ENCODE measurements around the gene MBNL1.

The MBNL1 gene

DNA sequence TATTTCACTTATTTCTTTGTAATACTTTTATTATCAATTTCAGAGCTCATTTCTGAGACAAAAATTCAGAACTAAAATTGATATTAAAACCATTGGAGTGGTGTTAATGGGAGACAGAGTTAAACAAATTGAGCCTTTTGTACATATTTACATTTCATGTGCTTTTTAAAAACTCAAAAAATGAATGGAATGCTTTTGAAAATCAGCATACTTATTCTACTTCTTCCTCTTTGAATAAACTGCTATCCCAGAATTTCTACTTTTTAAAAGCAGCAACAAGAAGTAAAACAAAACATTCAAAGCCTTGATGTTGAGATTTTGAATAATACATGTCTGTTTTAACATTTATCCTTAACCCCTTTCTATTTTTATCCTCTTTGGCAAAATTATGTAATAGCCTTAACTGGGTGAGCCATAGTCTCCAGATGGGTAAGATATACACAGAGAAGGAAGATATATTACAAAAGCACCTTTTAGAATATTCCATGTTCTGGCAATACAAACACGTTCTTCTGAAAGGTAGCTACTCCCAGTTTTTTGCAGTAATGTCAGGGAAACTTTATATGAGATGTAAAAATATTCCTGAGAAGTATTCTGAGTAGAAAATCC, 123.6 kb downstream of the MBNL1 start:
- Histone ChIP-seq H3K27ac (ENCODE audit: extremely low read depth, low read depth, low read length) (no peak overlapping the region), H3K36me3 (ENCODE audit: control insufficient read depth in 2 of 2, insufficient read depth in 1 of 2, low read length in 2 of 2) (no peaks in the 10 kb centered on the region), H3K4me1 (ENCODE audit: control insufficient read depth, insufficient read depth, low read length) (no peaks in the 10 kb centered on the region), H3K4me3 (ENCODE audit: low read depth, low read length) (no peak overlapping the region), H3K9me3 (ENCODE audit: control insufficient read depth, insufficient read depth, low read depth, low read length) (no peaks in the 10 kb centered on the region)
- POLR2A ChIA-PET: no interaction called here
- TF ChIP-seq ZNF707 (tag by site-specific recombination; IDR thresholded peaks at IDR 0.05) (no peak), ZNF169 (tag by site-specific recombination; IDR thresholded peaks at IDR 0.05) (no peak), ZNF548 (tag by site-specific recombination; IDR thresholded peaks at IDR 0.05) (no peak), ZNF658 (tag by site-specific recombination; IDR thresholded peaks at IDR 0.05) (no peak)
- TF ChIP-seq, protein P1, sequence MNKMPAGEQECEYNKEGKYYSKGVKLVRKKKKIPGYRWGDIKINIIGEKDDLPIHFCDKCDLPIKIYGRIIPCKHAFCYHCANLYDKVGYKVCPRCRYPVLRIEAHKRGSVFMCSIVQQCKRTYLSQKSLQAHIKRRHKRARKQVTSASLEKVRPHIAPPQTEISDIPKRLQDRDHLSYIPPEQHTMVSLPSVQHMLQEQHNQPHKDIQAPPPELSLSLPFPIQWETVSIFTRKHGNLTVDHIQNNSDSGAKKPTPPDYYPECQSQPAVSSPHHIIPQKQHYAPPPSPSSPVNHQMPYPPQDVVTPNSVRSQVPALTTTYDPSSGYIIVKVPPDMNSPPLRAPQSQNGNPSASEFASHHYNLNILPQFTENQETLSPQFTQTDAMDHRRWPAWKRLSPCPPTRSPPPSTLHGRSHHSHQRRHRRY (tag by site-specific recombination; IDR thresholded peaks at IDR 0.05): no peak
- TF ChIP-seq, protein P2, sequence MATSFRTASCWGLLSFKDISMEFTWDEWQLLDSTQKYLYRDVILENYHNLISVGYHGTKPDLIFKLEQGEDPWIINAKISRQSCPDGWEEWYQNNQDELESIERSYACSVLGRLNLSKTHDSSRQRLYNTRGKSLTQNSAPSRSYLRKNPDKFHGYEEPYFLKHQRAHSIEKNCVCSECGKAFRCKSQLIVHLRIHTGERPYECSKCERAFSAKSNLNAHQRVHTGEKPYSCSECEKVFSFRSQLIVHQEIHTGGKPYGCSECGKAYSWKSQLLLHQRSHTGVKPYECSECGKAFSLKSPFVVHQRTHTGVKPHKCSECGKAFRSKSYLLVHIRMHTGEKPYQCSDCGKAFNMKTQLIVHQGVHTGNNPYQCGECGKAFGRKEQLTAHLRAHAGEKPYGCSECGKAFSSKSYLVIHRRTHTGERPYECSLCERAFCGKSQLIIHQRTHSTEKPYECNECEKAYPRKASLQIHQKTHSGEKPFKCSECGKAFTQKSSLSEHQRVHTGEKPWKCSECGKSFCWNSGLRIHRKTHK (tag by site-specific recombination; IDR thresholded peaks at IDR 0.05): no peak
- TF ChIP-seq, protein P3, sequence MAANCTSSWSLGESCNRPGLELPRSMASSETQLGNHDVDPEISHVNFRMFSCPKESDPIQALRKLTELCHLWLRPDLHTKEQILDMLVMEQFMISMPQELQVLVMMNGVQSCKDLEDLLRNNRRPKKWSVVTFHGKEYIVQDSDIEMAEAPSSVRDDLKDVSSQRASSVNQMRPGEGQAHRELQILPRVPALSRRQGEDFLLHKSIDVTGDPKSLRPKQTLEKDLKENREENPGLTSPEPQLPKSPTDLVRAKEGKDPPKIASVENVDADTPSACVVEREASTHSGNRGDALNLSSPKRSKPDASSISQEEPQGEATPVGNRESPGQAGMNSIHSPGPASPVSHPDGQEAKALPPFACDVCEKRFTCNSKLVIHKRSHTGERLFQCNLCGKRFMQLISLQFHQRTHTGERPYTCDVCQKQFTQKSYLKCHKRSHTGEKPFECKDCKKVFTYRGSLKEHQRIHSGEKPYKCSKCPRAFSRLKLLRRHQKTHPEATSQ (tag by site-specific recombination; IDR thresholded peaks at IDR 0.05): no peak
- CTCF ChIA-PET: no interaction called here

DNA sequence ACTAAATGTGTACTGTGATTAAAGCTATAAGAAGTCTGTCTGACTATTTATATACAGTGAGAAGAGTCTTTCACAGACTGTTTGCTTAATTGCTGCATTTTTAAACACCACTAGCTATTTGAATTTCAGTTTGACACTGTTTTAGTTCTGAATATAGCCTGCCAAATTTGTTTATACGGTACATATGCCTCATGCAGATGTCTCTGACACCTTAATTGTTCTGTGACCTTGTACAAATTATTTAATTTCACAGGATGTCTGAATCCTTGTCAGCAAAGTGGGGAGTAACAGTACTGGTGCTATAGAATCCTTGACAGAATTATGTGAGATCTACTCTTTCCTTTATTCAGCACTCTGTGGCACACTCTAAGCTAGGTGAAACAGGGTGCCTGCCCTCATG, 125.5 kb downstream of the MBNL1 start:
- ChIA-PET CTCF (no interaction called here), POLR2A (no interaction called here)

GRCh38 chr3:152395764-152396163, 127.0 kb downstream of the MBNL1 start:
- no peaks in the 10 kb centered on the region for H3K9me3 ChIP-seq (ENCODE audit: control insufficient read depth, insufficient read depth, low read depth, low read length)
- POLR2A ChIA-PET: no interaction called here
- CTCF ChIA-PET: no interaction called here
- peaks cover 3% of the 10 kb centered on the region; the same call in 1 of the 2 replicates for H3K4me1 ChIP-seq (ENCODE audit: control insufficient read depth, insufficient read depth, low read length)
- TF ChIP-seq ZNF701 (tag by site-specific recombination; IDR thresholded peaks at IDR 0.05): no peak
- peak; percentile 95 for TF ChIP-seq ZNF610 (tag by site-specific recombination; IDR thresholded peaks at IDR 0.05; ENCODE audit: borderline replicate concordance)
- TF ChIP-seq, protein P4, sequence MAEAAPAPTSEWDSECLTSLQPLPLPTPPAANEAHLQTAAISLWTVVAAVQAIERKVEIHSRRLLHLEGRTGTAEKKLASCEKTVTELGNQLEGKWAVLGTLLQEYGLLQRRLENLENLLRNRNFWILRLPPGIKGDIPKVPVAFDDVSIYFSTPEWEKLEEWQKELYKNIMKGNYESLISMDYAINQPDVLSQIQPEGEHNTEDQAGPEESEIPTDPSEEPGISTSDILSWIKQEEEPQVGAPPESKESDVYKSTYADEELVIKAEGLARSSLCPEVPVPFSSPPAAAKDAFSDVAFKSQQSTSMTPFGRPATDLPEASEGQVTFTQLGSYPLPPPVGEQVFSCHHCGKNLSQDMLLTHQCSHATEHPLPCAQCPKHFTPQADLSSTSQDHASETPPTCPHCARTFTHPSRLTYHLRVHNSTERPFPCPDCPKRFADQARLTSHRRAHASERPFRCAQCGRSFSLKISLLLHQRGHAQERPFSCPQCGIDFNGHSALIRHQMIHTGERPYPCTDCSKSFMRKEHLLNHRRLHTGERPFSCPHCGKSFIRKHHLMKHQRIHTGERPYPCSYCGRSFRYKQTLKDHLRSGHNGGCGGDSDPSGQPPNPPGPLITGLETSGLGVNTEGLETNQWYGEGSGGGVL (tag by site-specific recombination; IDR thresholded peaks at IDR 0.05): no peak
- TF ChIP-seq ZNF521 (tag by site-specific recombination; IDR thresholded peaks at IDR 0.05): no peak
- TF ChIP-seq ZNF433 (tag by site-specific recombination; IDR thresholded peaks at IDR 0.05; ENCODE audit: low read depth): no peak
- TF ChIP-seq, protein P5, sequence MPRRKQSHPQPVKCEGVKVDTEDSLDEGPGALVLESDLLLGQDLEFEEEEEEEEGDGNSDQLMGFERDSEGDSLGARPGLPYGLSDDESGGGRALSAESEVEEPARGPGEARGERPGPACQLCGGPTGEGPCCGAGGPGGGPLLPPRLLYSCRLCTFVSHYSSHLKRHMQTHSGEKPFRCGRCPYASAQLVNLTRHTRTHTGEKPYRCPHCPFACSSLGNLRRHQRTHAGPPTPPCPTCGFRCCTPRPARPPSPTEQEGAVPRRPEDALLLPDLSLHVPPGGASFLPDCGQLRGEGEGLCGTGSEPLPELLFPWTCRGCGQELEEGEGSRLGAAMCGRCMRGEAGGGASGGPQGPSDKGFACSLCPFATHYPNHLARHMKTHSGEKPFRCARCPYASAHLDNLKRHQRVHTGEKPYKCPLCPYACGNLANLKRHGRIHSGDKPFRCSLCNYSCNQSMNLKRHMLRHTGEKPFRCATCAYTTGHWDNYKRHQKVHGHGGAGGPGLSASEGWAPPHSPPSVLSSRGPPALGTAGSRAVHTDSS (tag by site-specific recombination; IDR thresholded peaks at IDR 0.05): no peak
- no peaks in the 10 kb centered on the region for H3K36me3 ChIP-seq (ENCODE audit: control insufficient read depth in 2 of 2, insufficient read depth in 1 of 2, low read length in 2 of 2)
- H3K4me3 ChIP-seq (ENCODE audit: low read depth, low read length): no peak overlapping the region
- no peak overlapping the region for H3K27ac ChIP-seq (ENCODE audit: extremely low read depth, low read depth, low read length)

More for the DNA sequence above, 125.5 kb downstream of the MBNL1 start:
- no peak overlapping the region for H3K27ac ChIP-seq (ENCODE audit: extremely low read depth, low read depth, low read length)
- H3K36me3 ChIP-seq (ENCODE audit: control insufficient read depth in 2 of 2, insufficient read depth in 1 of 2, low read length in 2 of 2): no peaks in the 10 kb centered on the region
- no peaks in the 10 kb centered on the region for H3K4me1 ChIP-seq (ENCODE audit: control insufficient read depth, insufficient read depth, low read length)
- no peaks in the 10 kb centered on the region for H3K9me3 ChIP-seq (ENCODE audit: control insufficient read depth, insufficient read depth, low read depth, low read length)
- no peak overlapping the region for H3K4me3 ChIP-seq (ENCODE audit: low read depth, low read length)
- TF ChIP-seq TRIM28 (IDR thresholded peaks at IDR 0.05; ENCODE audit: borderline replicate concordance, low read length) (no peak), SP2 (tag by site-specific recombination; IDR thresholded peaks at IDR 0.05) (no peak), ZBTB17 (tag by site-specific recombination; IDR thresholded peaks at IDR 0.05) (no peak), SP7 (tag by site-specific recombination; IDR thresholded peaks at IDR 0.05) (no peak), TCF7L2 (IDR thresholded peaks at IDR 0.05; ENCODE audit: borderline replicate concordance, low read depth, low read length) (no peak), BCL11A (tag by site-specific recombination; IDR thresholded peaks at IDR 0.05; ENCODE audit: low read depth) (no peak), KLF1 (tag by site-specific recombination; IDR thresholded peaks at IDR 0.05) (no peak), ZNF548 (tag by site-specific recombination; IDR thresholded peaks at IDR 0.05) (no peak), ZNF704 (tag by site-specific recombination; IDR thresholded peaks at IDR 0.05) (no peak)

All from HEK293 (cell line).